Measurements from ENCODE around the gene HOPX. TPM values are rescaled to one million over a fixed set of nuclear protein-coding genes. Genes with fewer than 3 reads are reported as not detected.

The HOPX gene
- total and polyA plus RNA-seq, 2 of the 8 experiments (the other 6 are each of a cell fraction or from before 2014, with no cell fraction given) = not detected

DNA sequence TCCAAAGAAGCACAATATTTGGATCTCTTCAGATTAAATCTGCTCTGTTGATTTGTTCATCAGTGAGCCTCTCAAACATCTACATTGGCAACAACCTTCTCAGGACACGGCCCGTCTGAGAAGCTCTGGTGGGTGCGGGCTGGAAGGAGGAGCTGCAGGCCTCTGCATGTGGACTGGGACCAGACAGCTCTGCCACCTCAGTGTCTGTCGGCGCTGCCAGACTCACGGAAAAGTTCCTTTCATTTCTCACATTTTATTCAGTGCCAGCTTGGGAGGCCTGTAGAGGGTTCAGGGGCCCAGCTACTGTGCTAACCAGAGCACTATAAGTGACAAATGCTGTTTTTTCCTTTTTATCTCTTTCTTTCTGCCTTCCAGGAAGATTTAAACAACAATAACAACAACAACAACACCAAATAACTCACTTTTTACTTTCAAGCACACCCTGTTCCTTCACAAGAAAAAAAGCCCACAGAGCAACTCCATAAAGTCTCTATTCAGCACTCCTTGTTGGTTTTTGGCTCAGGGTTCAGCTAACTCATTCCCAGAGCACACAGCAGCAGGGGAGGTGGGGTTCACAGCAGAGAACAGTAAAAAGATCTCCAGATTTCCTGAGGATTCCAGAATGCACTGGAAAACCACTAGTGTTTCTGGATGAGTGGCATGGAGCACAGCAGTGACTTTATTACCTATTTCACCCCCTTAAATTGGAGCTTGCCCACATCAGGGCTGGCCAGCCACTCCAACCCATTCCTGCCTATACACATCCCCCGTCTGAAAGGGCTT lies 23.2 kb upstream of the HOPX start:
- H2AK5ac ChIP-seq (ENCODE audit: low read depth, low read length) = no peak overlapping the region
- no peak overlapping the region for H3K14ac ChIP-seq (ENCODE audit: insufficient read length)
- H2BK5ac ChIP-seq (ENCODE audit: low read depth, low read length) = no peak overlapping the region
- H3K27ac ChIP-seq (ENCODE audit: low read depth, low read length) = no peak overlapping the region
- 83% methylated on average over 7 of the region's 7 CpGs; no CpG with 5 or more reads in 1 of the 2 experiments for WGBS, 2 experiments (ENCODE audit: extremely low coverage in 1 of 2, insufficient coverage in 1 of 2, insufficient read length in 1 of 2, insufficient replicate concordance in 2 of 2, low coverage in 1 of 2, low lambda C conversion rate in 2 of 2, missing lambda C conversion rate in 1 of 2)
- H3K4me3 ChIP-seq (ENCODE audit: extremely low read depth in 1 of 4, insufficient read depth in 2 of 4, low read depth in 3 of 4, low read length in 4 of 4) = no peak overlapping the region
- H2BK120ac ChIP-seq (replicated peaks; ENCODE audit: low read depth, low read length) = no peak overlapping the region
- H4K91ac ChIP-seq (replicated peaks; ENCODE audit: insufficient read length, low read length) = no peak overlapping the region
- H3K36me3 ChIP-seq (ENCODE audit: control insufficient read depth in 2 of 4, insufficient read depth in 4 of 4, low read length in 3 of 4) = no peaks in the 10 kb centered on the region
- no peak overlapping the region for H2BK12ac ChIP-seq (ENCODE audit: low read depth, low read length)
- FAIRE-seq (no peak), DNase-seq (ENCODE audit: low read depth in 1 of 2, low spot score in 2 of 2) (no peak)
- peaks cover 0 to 1% of the 10 kb centered on the region in 2 experiments for H4K20me1 ChIP-seq (replicated peaks in 1 of 2; ENCODE audit: control insufficient read depth in 1 of 2, insufficient read depth in 2 of 2, low read length in 2 of 2)
- no peak overlapping the region for H3K23ac ChIP-seq (ENCODE audit: insufficient read length)
- H3K18ac ChIP-seq (ENCODE audit: extremely low read depth, low read length) = no peak overlapping the region
- POLR2A ChIA-PET (ENCODE audit: partially characterized antibody) = interaction anchor here (0.6 kb wide), 1 partner anchor 50 kb away, joined by 3 read pairs; no protein-coding TSS in a partner anchor
- H3K9ac ChIP-seq (replicated peaks in 1 of 4; ENCODE audit: extremely low read depth in 1 of 4, low read depth in 3 of 4, low read length in 3 of 4) = no peak overlapping the region
- TF ChIP-seq KDM1A (IDR thresholded peaks at IDR 0.05; ENCODE audit: borderline replicate concordance, low read length) = no peak
- no peak for TF ChIP-seq ATF2 (IDR thresholded peaks at IDR 0.05; ENCODE audit: low read length)
- no peak for TF ChIP-seq CBX5 (IDR thresholded peaks at IDR 0.05; ENCODE audit: low read depth, low read length)
- TF ChIP-seq SRF (IDR thresholded peaks at IDR 0.05; ENCODE audit: low read depth, low read length) = no peak
- no peak for TF ChIP-seq YY1 (IDR thresholded peaks at IDR 0.05; ENCODE audit: low read depth, low read length)
- TF ChIP-seq EGR1 (IDR thresholded peaks at IDR 0.05; ENCODE audit: borderline replicate concordance, low read depth, low read length) = no peak
- TF ChIP-seq, protein P1, sequence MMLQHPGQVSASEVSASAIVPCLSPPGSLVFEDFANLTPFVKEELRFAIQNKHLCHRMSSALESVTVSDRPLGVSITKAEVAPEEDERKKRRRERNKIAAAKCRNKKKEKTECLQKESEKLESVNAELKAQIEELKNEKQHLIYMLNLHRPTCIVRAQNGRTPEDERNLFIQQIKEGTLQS (IDR thresholded peaks at IDR 0.05; ENCODE audit: insufficient read depth, low read depth, low read length) = no peak
- TF ChIP-seq TAF1 (IDR thresholded peaks at IDR 0.05; ENCODE audit: low read depth, low read length) = no peak
- TF ChIP-seq SP4 (IDR thresholded peaks at IDR 0.05; ENCODE audit: low read length) = no peak
- no peak for TF ChIP-seq HDAC6 (IDR thresholded peaks at IDR 0.05; ENCODE audit: low read depth, low read length)
- no peaks in the 10 kb centered on the region for H3K27me3 ChIP-seq (replicated peaks in 1 of 4; ENCODE audit: control insufficient read depth in 3 of 4, extremely low read depth in 1 of 4, insufficient read depth in 3 of 4, low read length in 3 of 4)
- H3K4ac ChIP-seq (replicated peaks; ENCODE audit: insufficient read length, low read depth, low read length) = no peak overlapping the region
- CTCF ChIA-PET (ENCODE audit: partially characterized antibody) = interaction anchor here (0.9 to 1.1 kb wide), 2 partner anchors 9 to 53 kb away, joined by 3 to 5 read pairs; no protein-coding TSS in a partner anchor
- H2AFZ ChIP-seq (ENCODE audit: low read length) = no peak overlapping the region
- no peaks in the 10 kb centered on the region for H3K9me3 ChIP-seq (ENCODE audit: insufficient read depth in 2 of 2, low read depth in 1 of 2, low read length in 1 of 2)
- no peaks in the 10 kb centered on the region for H3K23me2 ChIP-seq (ENCODE audit: low read depth, low read length)
- no peak overlapping the region for H4K5ac ChIP-seq (ENCODE audit: insufficient read length, low read depth, low read length)
- H3K4me2 ChIP-seq (ENCODE audit: insufficient read depth in 1 of 2, low read depth in 2 of 2, low read length in 2 of 2) = no peak overlapping the region
- no peaks in the 10 kb centered on the region for H3K79me2 ChIP-seq (ENCODE audit: control insufficient read depth in 1 of 2, insufficient read depth in 2 of 2, low read length in 2 of 2)
- H3K4me1 ChIP-seq (replicated peaks in 1 of 4; ENCODE audit: control insufficient read depth in 3 of 4, insufficient read depth in 4 of 4, low read length in 3 of 4) = 0 out of 7 replicates have a peak, but pooled peaks cover 0 to 2% (median 0%) of the 10 kb centered on the region in 4 experiments
- H2BK15ac ChIP-seq (ENCODE audit: low read length) = no peak overlapping the region
- no peak overlapping the region for H3K56ac ChIP-seq (replicated peaks; ENCODE audit: insufficient read length, low read depth, low read length)
- no peak overlapping the region for H2BK20ac ChIP-seq (ENCODE audit: low read length)
- no peaks in the 10 kb centered on the region for H3K79me1 ChIP-seq (ENCODE audit: low read depth, low read length)
- H4K8ac ChIP-seq (ENCODE audit: extremely low read depth, insufficient read depth, low read length) = no peak overlapping the region

All from H1 (cell line).